Measurements from ENCODE around the gene SLC15A4. TPM values are rescaled to one million over a fixed set of nuclear protein-coding genes. Genes with fewer than 3 reads are reported as not detected.

SLC15A4 gene
- total and polyA plus RNA-seq, 2 of the 4 experiments (the other 2 are of a cell fraction), result 15.4 to 21.9 TPM

GRCh38 chr12:128743916-128744315 is 79.8 kb downstream of the SLC15A4 start:
- no peaks in the 10 kb centered on the region for H3K4me1 ChIP-seq (ENCODE audit: control insufficient read depth, insufficient read depth, low read length)
- in situ Hi-C loops (cut with MboI; ENCODE audit: low sequenced_read_pairs) (no loop called here), dilution Hi-C loops (cut with HindIII; ENCODE audit: low sequenced_read_pairs, unreplicated experiment) (no loop called here), intact Hi-C loops (cut with micrococcal nuclease) (no loop called here)
- no peaks in the 10 kb centered on the region for H3K79me1 ChIP-seq (ENCODE audit: low read depth in 1 of 2, low read length in 2 of 2)
- H2BK5ac ChIP-seq (ENCODE audit: low read depth, low read length, poor library complexity, severe bottlenecking), result no peak overlapping the region
- ATAC-seq (ENCODE audit: low read depth) (no peak), DNase-seq (no peak)
- H2BK15ac ChIP-seq (ENCODE audit: low read depth, low read length), result no peak overlapping the region
- H3K9me3 ChIP-seq (ENCODE audit: control insufficient read depth, insufficient read depth, low read length), result peaks cover 21% of the 10 kb centered on the region
- no peak overlapping the region for H3K27ac ChIP-seq (ENCODE audit: insufficient read depth, low read length)
- no peak overlapping the region for H3K4ac ChIP-seq (ENCODE audit: low read depth, low read length)
- BruUV-seq (replicated peaks), result no TSS peak
- CTCF ChIA-PET, result no interaction called here
- no peaks in the 10 kb centered on the region for H3K27me3 ChIP-seq (ENCODE audit: control insufficient read depth, insufficient read depth, low read length)
- POLR2A ChIA-PET (ENCODE audit: unreplicated experiment), result no interaction called here
- no peak overlapping the region for H2AK5ac ChIP-seq (ENCODE audit: low read depth, low read length)
- H4K20me1 ChIP-seq (ENCODE audit: insufficient read depth, low read length), result no peaks in the 10 kb centered on the region
- no peak overlapping the region for H4K5ac ChIP-seq (ENCODE audit: low read depth, low read length)
- no peaks in the 10 kb centered on the region for H3K9me1 ChIP-seq (ENCODE audit: insufficient read depth, low read length)
- H3K18ac ChIP-seq (ENCODE audit: low read depth, low read length), result no peak overlapping the region
- no peak overlapping the region for H2AFZ ChIP-seq (replicated peaks; ENCODE audit: low read length, poor library complexity)
- no peak overlapping the region for H2BK120ac ChIP-seq (ENCODE audit: low read depth, low read length)
- no peak overlapping the region for H3K4me2 ChIP-seq (ENCODE audit: low read depth, low read length)
- no peaks in the 10 kb centered on the region for H3K36me3 ChIP-seq (ENCODE audit: control insufficient read depth, insufficient read depth, low read length)
- H3K9ac ChIP-seq (ENCODE audit: low read depth, low read length), result no peak overlapping the region
- H2BK20ac ChIP-seq (ENCODE audit: low read depth, low read length), result no peak overlapping the region
- H2AK9ac ChIP-seq (replicated peaks; ENCODE audit: low read depth, low read length, poor library complexity), result no peak overlapping the region
- no peak overlapping the region for H3K14ac ChIP-seq (replicated peaks; ENCODE audit: low read depth, low read length)
- H4K8ac ChIP-seq (ENCODE audit: low read depth in 2 of 2, low read length in 2 of 2), result no peak overlapping the region
- no peak overlapping the region for H4K91ac ChIP-seq (ENCODE audit: insufficient read depth, low read depth, low read length)
- no peak overlapping the region for H3K23ac ChIP-seq (ENCODE audit: low read depth, low read length)
- whole genome bisulfite sequencing, 2 experiments (ENCODE audit: extremely low coverage in 2 of 2, insufficient read length in 1 of 2), result 46% methylated on average over 2 of the region's 7 CpGs; no CpG with 5 or more reads in 1 of the 2 experiments
- H3K4me3 ChIP-seq (ENCODE audit: insufficient read depth, low read depth, low read length), result no peak overlapping the region
- no peak for TF ChIP-seq SMC3 (IDR thresholded peaks at IDR 0.05; ENCODE audit: low read depth, low read length)
- no peak for TF ChIP-seq ELK1 (IDR thresholded peaks at IDR 0.05; ENCODE audit: borderline replicate concordance, low read depth, low read length)
- no peak for TF ChIP-seq NFE2L2 (IDR thresholded peaks at IDR 0.05; ENCODE audit: low read depth, low read length)
- TF ChIP-seq USF2 (IDR thresholded peaks at IDR 0.05; ENCODE audit: low read depth, low read length), result no peak
- no peak for TF ChIP-seq RFX5 (IDR thresholded peaks at IDR 0.05; ENCODE audit: low read depth, low read length)
- no peak for TF ChIP-seq FOS (IDR thresholded peaks at IDR 0.05; ENCODE audit: low read depth, low read length)
- TF ChIP-seq POLR2A (IDR thresholded peaks at IDR 0.05; ENCODE audit: low read depth, low read length), result no peak
- no peak for TF ChIP-seq MAZ (IDR thresholded peaks at IDR 0.05; ENCODE audit: borderline replicate concordance, low read depth, low read length)
- no peak for TF ChIP-seq CEBPB (IDR thresholded peaks at IDR 0.05; ENCODE audit: low read depth, low read length)
- TF ChIP-seq BHLHE40 (IDR thresholded peaks at IDR 0.05; ENCODE audit: low read depth, low read length), result no peak
- TF ChIP-seq CHD1 (IDR thresholded peaks at IDR 0.05; ENCODE audit: low read depth, low read length), result no peak
- no peak for TF ChIP-seq RCOR1 (IDR thresholded peaks at IDR 0.05; ENCODE audit: insufficient replicate concordance, low read length)
- no peak for TF ChIP-seq MXI1 (IDR thresholded peaks at IDR 0.05; ENCODE audit: borderline replicate concordance, low read depth, low read length)
- no peak for TF ChIP-seq RAD21 (IDR thresholded peaks at IDR 0.05; ENCODE audit: low read length)
- TF ChIP-seq MAFK (IDR thresholded peaks at IDR 0.05; ENCODE audit: low read depth, low read length), result no peak
- no peak for TF ChIP-seq CTCF (conservative IDR thresholded peaks at IDR 0.05; ENCODE audit: low read depth, low read length)
- H3K56ac ChIP-seq (ENCODE audit: extremely low read depth, insufficient read depth, low read length), result no peak overlapping the region

Data from IMR-90 (cell line).